ENCODE results near the gene LTF. TPM values are rescaled to one million over a fixed set of nuclear protein-coding genes. Genes with fewer than 3 reads are reported as not detected.

Gene LTF
- total RNA-seq, 6 donors from 2014 or later: 3.3 to 85.9 (median 12.5) TPM

- no peak for TF ChIP-seq POLR2AphosphoS5 (IDR thresholded peaks at IDR 0.05)
- no peak for TF ChIP-seq POLR2A (IDR thresholded peaks at IDR 0.05)
- no peak for TF ChIP-seq EP300 (IDR thresholded peaks at IDR 0.05)
- no peak for TF ChIP-seq CTCF (IDR thresholded peaks at IDR 0.05)
- Histone ChIP-seq H3K9me3 (no peaks in the 10 kb centered on the region), H3K27ac (no peak overlapping the region), H3K4me1 (peaks cover 1 to 10% (median 4%) of the 10 kb centered on the region in 4 donors), H3K36me3 (no peaks in the 10 kb centered on the region), H3K27me3 (no peaks in the 10 kb centered on the region), H3K4me3 (no peak overlapping the region)
- WGBS, 2 donors: 89 to 91% methylated on average over 2 of the region's 2 CpGs
- DNase-seq: no peak
- ATAC-seq (ENCODE audit: low FRiP score in 2 of 2): no peak
Observed at GRCh38 chr3:46483825-46484224, 19.1 kb upstream of the LTF start.

- no peaks in the 10 kb centered on the region for H3K9me3 ChIP-seq
- no peak overlapping the region for H3K27ac ChIP-seq
- peaks cover 0 to 5% (median 1%) of the 10 kb centered on the region in 4 donors for H3K4me1 ChIP-seq
- ATAC-seq (ENCODE audit: low FRiP score in 2 of 2): no peak
- TF ChIP-seq CTCF (IDR thresholded peaks at IDR 0.05): no peak
- TF ChIP-seq EP300 (IDR thresholded peaks at IDR 0.05): no peak
- TF ChIP-seq POLR2A (IDR thresholded peaks at IDR 0.05): no peak
- TF ChIP-seq POLR2AphosphoS5 (IDR thresholded peaks at IDR 0.05): no peak
- H3K4me3 ChIP-seq: no peak overlapping the region
- H3K36me3 ChIP-seq: no peaks in the 10 kb centered on the region
- DNase-seq: no peak
- WGBS, 2 donors: 78 to 100% methylated on average over 1 of the region's 1 CpG
- H3K27me3 ChIP-seq: no peaks in the 10 kb centered on the region
Observed at GRCh38 chr3:46482632-46483350, 18.1 kb upstream of the LTF start.

- H3K27me3 ChIP-seq: no peaks in the 10 kb centered on the region
- no peak for DNase-seq
- TF ChIP-seq EP300 (IDR thresholded peaks at IDR 0.05) (no peak), POLR2A (IDR thresholded peaks at IDR 0.05) (no peak), POLR2AphosphoS5 (IDR thresholded peaks at IDR 0.05) (no peak), CTCF (IDR thresholded peaks at IDR 0.05) (no peak)
- peaks cover 0 to 5% (median 1%) of the 10 kb centered on the region in 4 donors for H3K4me1 ChIP-seq
- H3K27ac ChIP-seq: no peak overlapping the region
- no peaks in the 10 kb centered on the region for H3K36me3 ChIP-seq
- H3K9me3 ChIP-seq: no peaks in the 10 kb centered on the region
- WGBS, 2 donors: 80 to 92% methylated on average over 4 of the region's 4 CpGs
- no peak for ATAC-seq (ENCODE audit: low FRiP score in 2 of 2)
- no peak overlapping the region for H3K4me3 ChIP-seq
Observed at GRCh38 chr3:46481636-46482035, 16.9 kb upstream of the LTF start.

- no peak overlapping the region for H3K27ac ChIP-seq
- H3K9me3 ChIP-seq: no peaks in the 10 kb centered on the region
- H3K36me3 ChIP-seq: no peaks in the 10 kb centered on the region
- 77 to 79% methylated on average over 5 to 6 of the region's 6 CpGs for WGBS, 2 donors
- DNase-seq: no peak
- TF ChIP-seq POLR2A (IDR thresholded peaks at IDR 0.05) (no peak), CTCF (IDR thresholded peaks at IDR 0.05) (no peak), POLR2AphosphoS5 (IDR thresholded peaks at IDR 0.05) (no peak), EP300 (IDR thresholded peaks at IDR 0.05) (no peak)
- H3K4me3 ChIP-seq: no peak overlapping the region
- H3K27me3 ChIP-seq: no peaks in the 10 kb centered on the region
- no peak for ATAC-seq (ENCODE audit: low FRiP score in 2 of 2)
- H3K4me1 ChIP-seq: peaks cover 0 to 5% (median 1%) of the 10 kb centered on the region in 4 donors
Observed at GRCh38 chr3:46480491-46481195, 15.9 kb upstream of the LTF start.
